Right renal cortex interstitium (tissue), 3 donors: ENCODE results near the gene ATP8A2. TPM values are rescaled to one million over a fixed set of nuclear protein-coding genes. Genes with fewer than 3 reads are reported as not detected.

Experiments used
- DNase-seq, 3 donors: peaks; one replicate each; pipeline ENCODE4 v3.0.0-alpha.2; 2013; ENCODE audit warnings: low read depth in 3 of 3, low spot score in 2 of 3
- polyA plus RNA-seq, 3 donors: library from polyadenylated mRNA; unstranded; fragments of 120-200 nt; gene quantifications; one replicate each; pipeline ENCODE4 v1.2.1, GENCODE V29; 2013; ENCODE audit not compliant: insufficient read length in 3 of 3

Gene ATP8A2
- polyA plus RNA-seq, 3 donors = 5.5 to 7.2 (median 6.3) TPM

DNA sequence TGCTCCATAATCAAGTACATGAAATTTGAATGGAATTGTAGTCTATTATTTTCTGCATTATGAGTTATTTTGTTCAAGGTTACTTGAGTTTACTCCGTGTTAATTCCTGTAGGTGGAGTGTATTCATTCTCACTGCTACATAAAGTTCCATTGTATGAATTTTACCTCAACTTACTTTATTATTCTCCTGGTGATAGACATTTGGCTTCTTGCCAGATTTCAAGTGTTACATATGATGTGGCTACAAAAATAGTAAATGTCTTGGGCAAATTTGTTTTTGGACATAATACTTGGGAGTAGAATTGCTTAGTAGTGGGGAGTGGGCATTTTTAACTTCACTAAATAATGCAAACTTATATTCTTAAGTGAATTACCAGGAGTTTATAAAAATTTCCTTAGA is 351.1 kb downstream of the ATP8A2 start:
- DNase-seq = no peak

DNA sequence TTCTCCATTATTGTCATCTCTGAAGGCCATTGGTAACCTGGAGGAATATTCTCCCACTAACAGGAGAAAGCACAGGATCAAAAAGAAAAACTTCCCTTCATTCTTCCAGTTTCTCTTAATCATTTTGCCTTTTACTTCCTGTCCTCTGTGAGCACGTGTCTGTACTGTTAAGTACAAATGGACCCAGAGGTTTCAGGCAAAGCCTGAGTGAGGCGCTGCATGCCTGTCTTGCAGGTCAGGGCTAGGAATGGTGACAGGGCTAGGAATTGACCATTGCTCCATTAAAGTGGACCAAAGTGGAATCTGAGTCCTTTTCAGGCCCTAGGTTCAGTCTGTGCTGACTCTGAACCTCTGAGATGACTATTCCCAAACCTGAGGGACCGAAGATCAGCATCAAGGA is 353.3 kb downstream of the ATP8A2 start:
- no peak for DNase-seq

DNA sequence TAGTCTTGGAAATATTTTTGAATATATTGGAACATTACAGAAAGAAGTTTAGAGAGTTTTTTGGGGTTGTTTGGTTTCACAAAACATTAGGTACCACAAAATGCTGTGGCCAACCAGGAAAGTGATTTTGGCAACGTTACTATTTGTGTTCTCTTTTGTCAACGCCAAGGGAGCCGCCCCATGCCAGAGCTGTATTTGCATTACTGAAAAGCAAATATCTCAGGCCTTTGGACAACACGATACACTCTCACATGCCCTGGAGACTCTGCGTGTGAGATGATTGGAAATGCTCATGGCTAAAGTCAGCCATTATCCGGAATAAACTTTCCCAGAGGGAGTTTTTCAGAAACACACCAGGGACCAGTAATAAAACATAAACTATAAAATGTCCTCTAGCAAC is 355.5 kb downstream of the ATP8A2 start:
- DNase-seq = no peak

DNA sequence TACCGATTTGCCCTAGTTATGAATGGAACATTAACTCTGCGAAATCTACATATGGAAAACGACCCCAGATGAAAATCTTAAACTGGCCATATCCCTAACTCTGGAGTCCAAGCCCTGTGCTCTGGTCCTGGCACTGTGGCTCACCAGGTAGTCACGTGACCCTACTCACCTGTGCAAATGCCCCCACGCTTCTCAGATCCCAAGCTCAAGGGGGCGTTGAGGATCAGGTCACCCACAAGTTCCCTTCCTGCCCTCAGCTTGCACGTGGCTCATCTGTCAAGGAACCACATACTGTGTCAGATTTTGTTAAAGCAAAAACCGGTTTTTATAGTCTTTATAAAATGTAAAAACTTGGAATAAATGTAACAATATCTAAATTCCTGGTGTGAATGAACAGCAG is 356.0 kb downstream of the ATP8A2 start:
- no peak for DNase-seq

DNA sequence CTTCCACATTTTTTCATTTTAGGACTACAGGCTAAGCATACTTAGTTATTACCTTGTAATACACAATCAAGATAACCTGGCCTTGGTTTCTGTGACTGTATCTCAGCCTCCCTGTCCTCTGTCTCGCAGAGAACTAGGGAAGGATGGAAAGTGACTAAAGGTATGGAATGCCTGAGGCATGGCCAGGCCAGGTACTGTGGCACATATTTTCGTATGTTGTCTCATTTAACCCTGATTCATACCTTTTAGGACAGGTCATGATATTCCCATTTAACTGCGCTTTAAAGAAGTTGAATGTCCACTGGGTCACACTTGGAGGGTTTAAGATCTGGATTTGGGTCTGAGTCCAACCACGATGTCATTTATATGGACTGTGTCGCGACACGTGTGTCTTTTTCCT is 357.4 kb downstream of the ATP8A2 start:
- DNase-seq = no peak

DNA sequence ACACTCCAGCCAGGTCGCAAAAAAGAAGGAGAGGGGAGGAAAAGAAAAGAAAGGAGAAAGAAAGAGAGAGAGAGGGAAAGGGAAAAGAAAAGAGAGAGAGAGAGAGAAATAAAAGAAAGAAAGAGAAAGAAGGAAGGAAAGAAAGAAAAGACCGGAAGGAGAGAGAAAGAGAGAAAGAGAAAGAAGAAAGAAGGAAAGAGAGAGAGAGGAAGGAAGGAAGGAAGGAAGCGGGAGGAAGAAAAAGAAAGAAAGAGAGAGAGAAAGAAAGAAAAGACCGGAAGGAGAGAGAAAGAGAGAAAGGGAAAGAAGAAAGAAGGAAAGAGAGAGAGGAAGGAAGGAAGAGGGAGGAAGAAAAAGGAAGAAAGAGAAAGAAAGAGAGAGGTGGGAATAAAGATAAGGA is 359.3 kb downstream of the ATP8A2 start:
- DNase-seq = no peak

DNA sequence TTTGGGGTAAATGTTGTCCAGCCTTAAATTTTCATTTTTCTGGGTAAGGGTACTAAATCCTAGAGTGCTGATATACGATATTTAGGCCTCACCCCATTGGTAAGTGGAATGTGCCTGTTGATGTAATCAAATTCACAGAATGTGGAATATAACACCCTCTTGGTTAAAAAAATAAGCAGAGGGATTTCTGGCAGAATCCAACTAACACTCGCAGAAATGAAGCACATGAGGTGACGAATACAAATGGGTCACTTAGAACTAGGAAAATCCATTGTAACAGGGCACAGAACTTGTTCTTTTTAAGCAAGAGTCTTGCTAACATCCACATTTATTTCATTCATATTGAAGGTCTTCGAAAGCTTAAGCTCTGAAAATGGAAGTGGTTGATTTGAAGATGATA is 359.8 kb downstream of the ATP8A2 start:
- no peak for DNase-seq

DNA sequence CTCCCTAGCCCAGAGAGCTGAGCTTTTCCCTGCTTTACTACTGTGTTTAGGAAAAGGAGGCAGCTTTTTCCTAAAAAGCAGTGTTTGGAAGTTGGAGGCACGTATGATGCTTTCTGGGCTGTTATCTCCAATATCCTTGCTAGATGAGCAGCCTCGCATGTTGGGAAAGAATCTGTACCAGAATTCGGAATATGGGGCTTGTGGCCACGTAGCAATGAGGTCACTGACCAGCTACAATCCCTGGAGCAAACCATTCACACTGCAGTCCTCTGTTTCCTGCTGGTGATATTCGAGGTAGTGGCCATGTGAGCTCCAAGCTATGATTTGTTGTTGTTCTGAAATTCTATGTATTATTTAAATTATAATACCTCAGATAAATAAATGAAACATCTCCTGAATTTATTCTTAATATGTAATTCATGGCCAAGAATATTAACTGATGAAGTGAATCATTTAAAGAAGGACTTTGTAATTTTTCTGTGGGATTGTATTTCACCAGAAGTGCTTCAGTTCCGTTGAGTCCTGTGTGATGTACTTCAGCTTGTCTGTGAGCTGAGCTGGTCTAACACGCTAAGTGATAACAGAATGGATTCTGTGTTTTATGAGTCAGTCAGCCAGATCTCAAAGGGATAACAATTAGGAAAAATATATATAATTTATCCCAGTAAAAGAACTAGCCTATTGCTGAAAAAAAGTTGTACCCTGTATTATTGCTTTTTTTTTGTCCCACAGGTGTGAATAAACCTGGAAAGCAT is 360.5 kb downstream of the ATP8A2 start:
- DNase-seq = no peak

DNA sequence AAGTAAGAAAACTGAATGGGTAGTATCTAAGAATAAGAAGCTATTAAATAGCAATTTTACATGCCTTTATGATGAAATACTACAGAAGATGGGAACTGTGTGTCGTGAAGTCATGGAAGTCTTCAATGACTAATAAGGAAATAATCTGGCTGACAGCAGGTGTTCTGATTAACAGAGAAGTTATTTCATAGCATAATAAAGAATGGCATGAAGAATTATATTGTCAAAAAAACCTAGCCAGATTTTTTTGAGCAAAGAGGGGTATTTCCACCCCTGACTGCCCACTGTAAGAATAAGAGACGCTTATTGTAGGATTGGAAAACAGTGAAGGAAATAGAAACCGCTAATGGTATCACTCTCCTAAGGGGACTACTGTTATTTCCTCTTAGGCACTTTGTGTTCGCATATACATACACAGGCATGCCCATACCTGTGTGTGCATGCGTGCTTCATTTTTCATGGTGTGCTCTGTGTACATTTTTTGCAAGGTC is 361.3 kb downstream of the ATP8A2 start:
- no peak for DNase-seq

DNA sequence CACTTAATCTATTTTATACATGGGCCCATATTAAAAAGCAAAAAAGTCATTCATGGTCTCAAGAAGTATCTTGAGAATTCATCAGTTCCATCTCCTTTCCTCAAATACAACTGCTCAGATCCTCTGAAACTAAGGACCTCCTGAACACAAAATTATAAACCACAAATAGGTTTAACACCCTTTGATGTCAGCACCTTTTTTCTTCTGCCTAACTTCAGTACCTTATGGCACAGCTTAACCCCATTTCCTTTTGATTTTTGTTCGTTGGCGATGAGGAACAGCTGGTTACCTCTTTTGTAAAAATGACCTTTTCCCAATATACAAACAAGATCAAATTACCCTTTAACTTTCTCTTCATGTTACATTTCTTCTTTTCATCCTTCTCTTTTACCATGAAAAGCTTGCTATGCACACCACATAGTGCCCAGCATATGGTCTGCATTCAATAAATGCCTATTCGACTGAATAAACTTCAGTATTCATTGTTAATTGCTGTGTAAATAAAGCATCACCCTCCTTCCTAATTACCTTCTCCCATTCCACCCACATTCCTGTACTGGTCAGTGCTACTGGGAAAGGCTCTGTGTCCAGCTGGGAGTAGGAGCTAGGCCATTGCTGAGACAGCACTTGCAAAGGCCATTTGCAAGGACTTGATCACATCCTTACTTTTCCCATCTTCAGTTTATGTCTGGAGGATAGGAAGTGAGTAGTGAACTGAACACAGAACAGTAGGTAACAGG is 362.1 kb downstream of the ATP8A2 start:
- DNase-seq = no peak

DNA sequence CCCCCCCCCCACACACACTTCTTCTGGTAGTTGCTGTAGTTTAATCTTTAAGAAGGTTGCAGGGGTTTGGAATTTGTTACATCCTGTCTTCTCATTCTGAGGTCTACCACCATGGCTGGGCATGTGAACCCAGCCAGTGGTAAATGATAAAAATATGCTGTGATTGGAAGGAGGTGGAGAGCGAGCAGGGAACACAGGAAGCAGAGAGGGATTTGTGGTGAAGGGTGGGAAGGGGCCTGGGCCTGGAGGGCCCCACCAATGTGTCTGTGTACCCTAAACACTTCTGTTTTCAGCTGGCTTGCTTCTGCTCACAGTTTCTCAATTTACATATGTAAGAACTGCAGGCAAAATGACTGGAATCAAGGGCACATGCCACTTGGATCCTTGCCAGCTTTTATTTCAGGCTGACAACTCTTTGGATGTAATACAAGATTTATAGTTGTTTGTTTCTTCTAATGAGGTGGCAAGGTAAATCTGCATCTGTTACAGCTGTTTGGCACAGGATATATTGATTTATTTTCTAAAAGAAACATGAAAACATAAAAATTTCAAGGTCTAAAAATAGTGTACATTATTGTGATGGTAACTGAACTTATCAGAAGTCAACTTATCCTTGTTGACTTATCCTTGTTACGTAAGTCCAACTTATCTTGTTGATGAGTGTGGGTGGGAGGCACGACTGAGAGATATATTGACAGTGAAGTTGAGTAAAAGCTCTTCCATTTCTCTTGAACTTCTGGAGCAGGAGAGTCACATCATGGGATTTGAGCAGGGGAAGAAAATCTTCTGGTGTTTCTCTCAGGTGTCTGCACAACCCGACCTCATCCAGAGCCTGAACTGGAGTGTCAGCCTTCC is 366.8 kb downstream of the ATP8A2 start:
- DNase-seq = no peak

DNA sequence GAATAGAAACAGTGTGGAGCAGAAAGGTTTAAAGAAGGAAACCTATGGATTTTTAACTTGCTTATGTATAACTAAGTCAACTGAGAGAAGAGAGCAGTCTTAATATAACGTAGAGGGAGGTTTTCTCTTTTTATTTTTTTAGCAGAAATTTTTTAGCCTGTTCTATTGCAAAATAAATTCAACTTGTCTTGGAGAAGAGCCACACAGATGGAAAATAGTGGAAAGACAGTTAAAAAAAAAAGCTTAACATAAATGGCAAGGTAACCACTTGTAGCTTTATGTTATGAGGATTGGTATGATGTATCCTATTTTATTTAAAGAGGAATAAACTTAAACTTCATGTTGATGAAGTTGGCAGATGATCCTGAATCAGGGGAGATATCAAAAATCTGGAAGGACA is 367.6 kb downstream of the ATP8A2 start:
- no peak for DNase-seq

DNA sequence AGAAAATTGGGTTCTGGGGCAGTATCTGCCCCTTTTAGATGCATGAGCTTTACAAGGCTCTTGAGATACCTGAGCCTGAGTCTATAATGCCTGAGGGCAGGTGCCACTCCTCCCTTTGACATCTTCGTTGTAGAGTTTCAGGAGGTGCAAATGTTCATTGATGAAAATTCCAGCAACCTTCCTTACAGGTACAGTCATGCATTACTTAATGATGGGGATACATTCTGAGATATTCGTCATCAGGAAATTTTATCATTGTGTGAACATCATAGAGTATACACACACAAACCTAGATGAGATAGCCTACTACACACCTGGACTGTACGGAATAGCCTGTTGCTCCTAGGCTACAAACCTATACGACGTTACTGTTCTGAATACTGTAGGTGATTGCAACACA is 370.0 kb downstream of the ATP8A2 start:
- DNase-seq = no peak

DNA sequence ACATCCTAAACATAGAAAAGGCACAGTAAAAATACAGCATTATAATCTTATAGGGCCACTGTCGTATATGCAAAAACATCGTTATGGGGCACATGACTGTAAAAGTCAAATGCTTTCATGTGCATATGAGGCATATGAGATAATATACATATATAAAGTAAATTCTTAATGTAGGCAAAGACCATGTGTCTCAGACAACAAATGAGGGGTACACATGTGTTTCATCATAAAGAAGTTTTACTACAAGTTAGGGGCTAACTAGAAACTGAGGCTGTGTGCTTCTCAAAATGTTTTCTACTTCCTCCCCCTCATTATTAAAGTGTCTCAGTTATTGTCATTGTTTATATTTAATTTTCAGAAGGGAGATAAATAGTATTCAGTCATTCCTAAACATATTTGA is 370.4 kb downstream of the ATP8A2 start:
- no peak for DNase-seq

DNA sequence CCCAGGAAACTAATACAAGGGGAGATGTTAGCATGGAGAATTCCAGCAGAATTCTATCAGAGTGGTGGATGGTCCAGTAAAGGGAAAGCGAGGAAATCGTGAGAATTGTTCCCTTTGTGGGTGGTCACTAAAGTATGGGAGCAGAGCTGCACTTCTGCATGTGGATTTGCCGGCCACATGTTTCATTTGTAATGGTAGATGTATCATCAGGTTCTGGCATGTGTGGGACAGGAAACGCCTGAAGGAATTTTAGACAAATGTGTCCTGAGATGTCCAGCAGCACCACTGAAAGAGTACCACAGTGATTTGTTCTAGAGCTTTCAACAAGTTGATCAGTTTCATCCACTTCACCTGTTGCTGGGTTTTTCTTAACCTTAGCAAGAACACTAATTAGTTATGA is 371.6 kb downstream of the ATP8A2 start:
- DNase-seq = no peak

DNA sequence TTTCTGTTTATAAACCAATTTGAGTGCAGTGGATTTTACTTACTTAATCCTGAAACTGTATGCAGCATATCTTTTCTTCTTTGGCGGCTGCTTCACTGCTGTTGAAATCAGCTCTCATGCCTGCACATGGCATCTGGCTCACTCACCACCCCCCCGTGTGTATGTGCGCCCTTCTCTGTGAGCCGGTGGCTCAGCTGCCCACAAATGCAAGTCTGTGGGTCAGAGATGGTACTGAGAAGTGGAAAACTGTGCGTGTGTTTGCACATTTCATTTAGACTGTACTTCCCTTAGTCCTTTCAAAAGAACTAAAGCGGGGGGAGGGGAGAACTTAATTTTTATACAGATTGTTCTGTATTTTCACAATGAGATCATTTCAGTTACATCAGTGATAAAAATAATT is 372.4 kb downstream of the ATP8A2 start:
- DNase-seq = no peak

DNA sequence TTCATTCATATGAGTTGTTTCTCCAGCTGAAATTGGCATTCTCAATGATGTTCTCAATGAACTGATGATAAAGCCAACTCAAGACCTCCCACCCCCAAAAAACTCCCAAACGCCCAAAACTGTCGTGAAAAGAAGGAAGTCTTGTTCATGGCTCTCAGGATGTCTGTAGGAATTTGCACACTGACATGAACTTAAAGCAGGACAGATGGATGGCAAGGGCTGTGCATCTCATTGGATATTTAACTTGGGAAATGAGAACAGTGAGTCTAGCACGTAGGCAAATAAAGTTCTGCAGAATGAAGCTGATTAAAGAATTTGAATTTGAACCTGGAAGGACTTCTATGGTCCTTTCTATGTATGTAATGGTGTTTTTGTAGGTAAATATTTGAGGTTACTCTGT is 374.4 kb downstream of the ATP8A2 start:
- no peak for DNase-seq

DNA sequence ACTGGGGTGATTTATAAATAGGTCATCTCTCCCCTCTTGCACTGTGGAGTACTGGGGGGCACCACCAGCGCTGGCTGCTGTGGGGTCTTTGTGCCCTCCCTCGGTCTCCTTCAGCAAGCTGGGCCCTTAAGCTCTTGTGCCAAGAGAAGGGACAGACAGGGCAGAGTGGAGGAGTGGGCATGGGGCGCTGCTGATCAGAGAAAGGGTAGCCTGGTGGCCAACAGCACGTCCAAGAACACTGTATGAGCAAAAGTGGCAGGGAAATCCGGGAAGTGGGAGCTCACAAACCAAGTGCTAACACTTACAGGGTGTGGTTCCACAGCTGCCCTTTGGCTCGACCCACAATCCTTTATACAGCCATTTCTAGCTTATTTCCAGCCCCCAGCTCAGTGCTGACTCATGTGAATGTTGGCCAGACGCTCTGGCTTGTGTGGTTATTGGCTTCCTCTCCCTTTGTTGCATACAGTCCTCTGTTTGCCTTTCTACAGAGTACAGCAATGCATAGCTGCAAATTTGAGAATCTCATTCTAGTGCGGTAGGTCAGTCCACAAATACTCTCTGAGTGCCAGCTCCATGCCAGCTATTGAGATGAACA is 381.3 kb downstream of the ATP8A2 start:
- DNase-seq = no peak

DNA sequence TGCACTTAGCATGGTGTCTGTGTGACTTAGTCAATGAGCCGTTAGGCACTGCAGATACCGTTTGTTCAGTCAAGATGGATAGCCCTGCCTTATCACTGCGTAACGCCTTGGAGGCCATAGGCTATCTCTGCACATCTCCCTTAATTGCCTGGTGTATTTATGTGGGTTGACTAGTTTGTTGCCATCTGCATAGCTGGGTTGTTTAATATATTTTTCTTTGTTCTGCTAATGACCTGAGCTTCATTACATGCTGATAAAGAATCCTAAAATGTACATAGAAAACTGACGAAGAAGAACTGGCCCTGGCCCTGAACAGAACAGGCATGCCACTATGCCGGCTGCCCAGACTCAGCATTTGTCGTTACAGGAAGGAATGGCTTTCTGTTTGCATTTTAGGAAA is 382.2 kb downstream of the ATP8A2 start:
- DNase-seq = no peak

DNA sequence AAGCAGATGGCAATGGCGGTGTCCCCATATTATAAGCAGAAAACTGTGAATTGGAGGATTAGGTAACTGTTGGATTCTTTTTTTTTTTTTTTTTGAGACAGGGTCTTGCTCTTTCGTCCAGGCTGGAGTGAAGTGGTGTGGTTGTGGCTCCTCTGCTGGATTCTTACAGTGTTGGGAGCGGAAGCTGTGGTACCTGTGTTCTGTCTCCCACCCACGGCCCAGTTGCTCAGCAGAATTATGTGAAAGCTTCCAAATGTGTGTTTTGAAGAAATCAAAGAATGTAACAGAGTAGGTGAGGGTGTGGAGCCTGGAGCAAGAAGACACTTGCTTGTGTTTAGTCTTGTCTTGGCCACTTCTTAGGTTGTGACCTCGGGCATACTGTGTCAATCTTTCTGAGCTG is 384.5 kb downstream of the ATP8A2 start:
- no peak for DNase-seq

DNA sequence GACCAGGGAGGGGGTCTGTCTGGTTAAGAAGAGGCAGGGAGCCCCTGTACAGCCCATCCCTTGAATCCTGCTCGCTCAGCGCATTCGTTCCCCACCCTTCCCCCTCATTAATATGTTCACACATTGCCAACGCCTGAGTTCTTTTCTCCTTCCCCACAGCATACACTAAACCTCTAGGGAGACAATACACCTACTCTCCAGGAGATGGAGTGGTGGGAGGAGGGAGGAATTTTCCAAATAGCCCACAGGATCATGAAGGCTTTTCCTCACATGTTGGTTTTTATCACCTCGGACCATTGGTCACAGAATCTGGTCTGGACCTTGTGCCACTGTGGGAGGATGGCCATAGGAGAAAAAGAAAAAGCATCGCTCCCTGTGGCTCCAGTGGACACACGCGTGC is 385.1 kb downstream of the ATP8A2 start:
- DNase-seq = no peak
